Pancreas (tissue), 10 donors: ENCODE data around the gene PUSL1. TPM values are rescaled to one million over a fixed set of nuclear protein-coding genes. Genes with fewer than 3 reads are reported as not detected.

Source experiments
- ATAC-seq, 4 donors: fragments of 200-7000 bp; cut with Tn5 transposase; one replicate each; pipeline versions ENCODE4 v1.8.0 to v1.9.1; 2020; ENCODE audit warnings: mild to moderate bottlenecking in 4 of 4, moderate library complexity in 4 of 4
- DNase-seq, 6 donors: peaks; one replicate each; pipeline ENCODE4 v3.0.0-alpha.2; 2020
- FAIRE-seq: peaks from 2 replicates; lab custom pipeline; 2012; peaks lifted over from hg19 to GRCh38; lab: Jason Lieb, UNC
- H3K27ac ChIP-seq, 4 donors: fragments of 200-600 bp; sonication (generic); 1 replicate in 3 of 4; 2 replicates in 1 of 4; pipeline versions ENCODE4 v1.5.0 to v1.8.0; 2020
- H3K27me3 ChIP-seq, 4 donors: fragments of 200-600 bp; one replicate each; pipeline ENCODE4 v1.8.0; 2021
- H3K36me3 ChIP-seq, 3 donors: fragments of 200-600 bp; sonication (generic) in 1 of 3; one replicate each; pipeline versions ENCODE4 v1.5.0 to v1.8.0; 2020 to 2021
- H3K4me1 ChIP-seq, 3 donors: fragments of 200-600 bp; one replicate each; pipeline ENCODE4 v1.8.0; 2021
- H3K4me3 ChIP-seq, 4 donors: fragments of 200-600 bp; sonication (generic) in 2 of 4; one replicate each; pipeline versions ENCODE4 v1.5.0 to v1.8.0; 2020 to 2021
- H3K9me3 ChIP-seq, 4 donors: fragments of 200-600 bp; one replicate each; pipeline ENCODE4 v1.8.0; 2021
- WGBS, 2 donors: extraction: QIAGEN DNeasy Blood & Tissue Kit; methylation state at CpG; one replicate each; pipeline ENCODE4 v1.1.7; 2013; 5-methylcytosine and 5-hydroxymethylcytosine counted together
- intact Hi-C, 3 donors: fragments of 100-400 bp; cut with DNase I; formaldehyde crosslinking; loops; one replicate each; pipeline versions ENCODE4 v1.11.1 to v1.14.2; 2022
- polyA plus RNA-seq, 2 donors: library from polyadenylated mRNA; stranded (reverse); fragments of 200-250 nt; gene quantifications; one replicate each; pipeline ENCODE4 v1.2.3, GENCODE V29; 2013
- total RNA-seq, 6 donors: library from RNA; stranded (reverse); fragmentation: NEBNext Ultra II Directional in 4 of 6; extraction: Animal tissue kit (Norgen Biotek cat#: 25700) in 4 of 6; gene quantifications; one replicate each; pipeline versions ENCODE4 v1.2.1 to v1.2.4, GENCODE V29; 2021 to 2023
- TF ChIP-seq, protein P1 (sequence below), 4 donors: fragments of 200-600 bp; sonication (generic) in 3 of 4; IDR thresholded peaks; one replicate each; pipeline versions ENCODE4 v1.5.0 to v1.8.0; 2021; ENCODE audit warnings: antibody characterized with exemption in 4 of 4
- donor health status: healthy with polysubstance abuse.
- donor health status: DM: no; HTN: no; CAD: no; lungs with moderate emphysema.
- donor health status: DM: no; HTN: no; CAD: no.
- donor health status: control.
- donor health status: control.
- donor health status: Bipolar disorder and iron deficiency.
- donor health status: DM: yes; HTN: yes; CAD: no.
- donor health status: DM: no; HTN: no; CAD: no.
- donor health status: DM: no; HTN: no; CAD: no.
- donor health status: DM: yes; HTN: yes; CAD: no.

PUSL1 gene
- total and polyA plus RNA-seq, 8 donors, result 7.5 to 23.2 (median 10.2) TPM

DNA sequence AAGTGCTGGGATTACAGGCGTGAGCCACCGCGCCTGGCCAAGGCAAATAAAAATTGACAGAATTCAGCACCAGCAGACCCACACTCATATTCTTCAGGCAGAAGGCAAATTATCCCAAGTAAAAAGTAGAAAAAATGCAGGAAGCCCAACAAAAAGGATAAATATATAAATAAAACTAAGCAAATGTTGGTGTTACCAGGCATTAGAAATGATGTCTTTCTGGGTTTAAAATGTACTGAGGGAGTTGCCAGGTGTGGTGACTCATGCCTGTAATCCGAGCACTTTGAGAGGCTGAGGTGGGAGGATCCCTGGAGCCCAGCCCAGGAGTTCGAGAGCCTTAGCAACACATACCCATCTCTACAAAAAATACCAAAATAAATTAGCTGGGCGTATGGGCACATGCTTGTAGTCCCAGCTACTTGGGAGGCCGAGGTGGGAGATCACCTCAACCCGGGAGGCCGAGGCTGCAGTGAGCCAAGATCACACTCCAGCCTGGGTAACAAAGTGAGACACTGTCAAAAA lies 9.8 kb downstream of the PUSL1 start:
- no peaks in the 10 kb centered on the region for H3K9me3 ChIP-seq
- peak; percentile 70 for FAIRE-seq

DNA sequence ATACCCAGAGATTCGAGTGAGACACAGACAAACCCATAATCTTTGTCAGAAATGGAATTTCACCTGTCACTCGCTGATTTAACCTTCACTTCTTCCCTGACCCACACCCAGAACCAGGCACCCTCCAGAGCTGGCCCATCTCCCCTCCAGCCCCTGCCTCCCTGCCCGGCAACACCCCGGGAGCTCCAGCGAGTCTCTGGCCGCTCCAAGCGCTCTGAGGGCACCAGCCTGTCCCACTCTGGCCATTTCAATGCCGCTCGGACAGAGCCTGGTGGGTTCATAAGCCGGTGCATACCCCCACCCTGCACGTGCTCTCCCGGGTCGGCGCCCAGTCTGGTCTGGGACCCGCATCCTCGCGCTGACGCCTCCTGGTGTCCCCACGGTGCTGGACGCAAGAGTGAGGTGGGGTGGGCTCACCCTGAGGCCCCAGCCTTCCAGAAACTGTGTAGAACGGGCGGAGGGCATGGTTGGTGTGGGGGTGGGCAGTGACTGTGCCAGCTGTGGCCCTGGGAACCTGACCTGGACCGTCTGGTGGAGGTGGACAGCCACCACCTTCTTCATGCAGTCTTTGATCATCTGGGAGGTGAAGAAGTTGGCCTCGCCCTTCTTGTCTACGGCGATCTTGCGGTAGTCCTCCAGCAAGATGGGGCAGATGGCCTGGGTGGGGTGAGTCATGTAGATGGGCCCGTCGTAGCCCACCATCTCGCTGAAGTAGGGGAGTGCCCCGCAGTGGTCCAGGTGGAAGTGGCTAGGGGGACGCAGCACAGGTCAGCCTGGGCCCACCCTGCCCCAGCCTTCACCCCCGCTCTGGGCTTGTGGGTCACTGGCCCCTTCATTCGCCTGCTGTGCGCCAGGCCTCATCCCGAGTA lies 10.6 kb downstream of the PUSL1 start:
- H3K9me3 ChIP-seq, result no peaks in the 10 kb centered on the region
- no peaks in the 10 kb centered on the region for H3K27me3 ChIP-seq
- intact Hi-C loops, result no loop called here
- peak in 1 of 4 donors; percentile 1 for ATAC-seq
- DNase-seq, result no peak
- H3K4me3 ChIP-seq, result no peak overlapping the region
- peak overlapping the region in 1 of 4 donors; percentile 19 for H3K27ac ChIP-seq
- 90 to 93% methylated on average over 36 of the region's 36 CpGs for WGBS, 2 donors
- FAIRE-seq, result no peak
- TF ChIP-seq, protein P1, sequence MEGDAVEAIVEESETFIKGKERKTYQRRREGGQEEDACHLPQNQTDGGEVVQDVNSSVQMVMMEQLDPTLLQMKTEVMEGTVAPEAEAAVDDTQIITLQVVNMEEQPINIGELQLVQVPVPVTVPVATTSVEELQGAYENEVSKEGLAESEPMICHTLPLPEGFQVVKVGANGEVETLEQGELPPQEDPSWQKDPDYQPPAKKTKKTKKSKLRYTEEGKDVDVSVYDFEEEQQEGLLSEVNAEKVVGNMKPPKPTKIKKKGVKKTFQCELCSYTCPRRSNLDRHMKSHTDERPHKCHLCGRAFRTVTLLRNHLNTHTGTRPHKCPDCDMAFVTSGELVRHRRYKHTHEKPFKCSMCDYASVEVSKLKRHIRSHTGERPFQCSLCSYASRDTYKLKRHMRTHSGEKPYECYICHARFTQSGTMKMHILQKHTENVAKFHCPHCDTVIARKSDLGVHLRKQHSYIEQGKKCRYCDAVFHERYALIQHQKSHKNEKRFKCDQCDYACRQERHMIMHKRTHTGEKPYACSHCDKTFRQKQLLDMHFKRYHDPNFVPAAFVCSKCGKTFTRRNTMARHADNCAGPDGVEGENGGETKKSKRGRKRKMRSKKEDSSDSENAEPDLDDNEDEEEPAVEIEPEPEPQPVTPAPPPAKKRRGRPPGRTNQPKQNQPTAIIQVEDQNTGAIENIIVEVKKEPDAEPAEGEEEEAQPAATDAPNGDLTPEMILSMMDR (IDR thresholded peaks at IDR 0.05), result no peak
- H3K36me3 ChIP-seq, result peaks cover 0 to 16% (median 6%) of the 10 kb centered on the region in 3 donors
- peaks cover 6 to 19% (median 11%) of the 10 kb centered on the region in 3 donors for H3K4me1 ChIP-seq

More for the DNA sequence above, 9.8 kb downstream of the PUSL1 start:
- DNase-seq, result peak in 4 of 6 donors; percentile 64 to 86 (median 83)
- H3K27me3 ChIP-seq, result no peaks in the 10 kb centered on the region
- H3K36me3 ChIP-seq, result peaks cover 0 to 21% (median 13%) of the 10 kb centered on the region in 3 donors
- intact Hi-C loops, result no loop called here
- peak overlapping the region; percentile 13 to 42 (median 30) for H3K27ac ChIP-seq
- TF ChIP-seq, protein P1 (IDR thresholded peaks at IDR 0.05), result no peak
- peak; percentile 83 to 88 (median 87) for ATAC-seq
- no peak overlapping the region for H3K4me3 ChIP-seq
- H3K4me1 ChIP-seq, result peaks cover 5 to 16% (median 11%) of the 10 kb centered on the region in 3 donors
- 62 to 67% methylated on average over 9 of the region's 9 CpGs for WGBS, 2 donors

DNA sequence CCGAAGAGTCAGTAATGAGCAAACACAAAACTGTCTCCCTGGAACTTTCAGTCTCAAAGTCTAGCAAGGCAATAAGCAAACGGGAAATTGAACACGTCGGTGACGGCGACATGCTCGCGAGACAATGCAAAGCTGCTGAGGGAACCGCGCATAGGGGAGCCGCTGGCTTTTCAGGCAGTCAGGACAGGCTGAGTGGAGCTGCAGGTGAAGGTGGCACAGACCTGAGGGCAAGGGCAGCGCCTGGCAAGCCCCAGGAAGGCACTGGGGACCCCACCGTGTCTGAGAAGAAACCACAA lies 11.2 kb downstream of the PUSL1 start:
- peaks cover 0 to 10% (median 0%) of the 10 kb centered on the region in 3 donors for H3K36me3 ChIP-seq
- no peak for ATAC-seq
- no peak overlapping the region for H3K27ac ChIP-seq
- no peak overlapping the region for H3K4me3 ChIP-seq
- TF ChIP-seq, protein P1 (IDR thresholded peaks at IDR 0.05), result no peak
- no peak for DNase-seq
- no peaks in the 10 kb centered on the region for H3K27me3 ChIP-seq
- no peak for FAIRE-seq
- no peaks in the 10 kb centered on the region for H3K9me3 ChIP-seq
- peaks cover 6 to 19% (median 11%) of the 10 kb centered on the region in 3 donors for H3K4me1 ChIP-seq
- 89 to 91% methylated on average over 13 of the region's 13 CpGs for WGBS, 2 donors
- intact Hi-C loops, result no loop called here

DNA sequence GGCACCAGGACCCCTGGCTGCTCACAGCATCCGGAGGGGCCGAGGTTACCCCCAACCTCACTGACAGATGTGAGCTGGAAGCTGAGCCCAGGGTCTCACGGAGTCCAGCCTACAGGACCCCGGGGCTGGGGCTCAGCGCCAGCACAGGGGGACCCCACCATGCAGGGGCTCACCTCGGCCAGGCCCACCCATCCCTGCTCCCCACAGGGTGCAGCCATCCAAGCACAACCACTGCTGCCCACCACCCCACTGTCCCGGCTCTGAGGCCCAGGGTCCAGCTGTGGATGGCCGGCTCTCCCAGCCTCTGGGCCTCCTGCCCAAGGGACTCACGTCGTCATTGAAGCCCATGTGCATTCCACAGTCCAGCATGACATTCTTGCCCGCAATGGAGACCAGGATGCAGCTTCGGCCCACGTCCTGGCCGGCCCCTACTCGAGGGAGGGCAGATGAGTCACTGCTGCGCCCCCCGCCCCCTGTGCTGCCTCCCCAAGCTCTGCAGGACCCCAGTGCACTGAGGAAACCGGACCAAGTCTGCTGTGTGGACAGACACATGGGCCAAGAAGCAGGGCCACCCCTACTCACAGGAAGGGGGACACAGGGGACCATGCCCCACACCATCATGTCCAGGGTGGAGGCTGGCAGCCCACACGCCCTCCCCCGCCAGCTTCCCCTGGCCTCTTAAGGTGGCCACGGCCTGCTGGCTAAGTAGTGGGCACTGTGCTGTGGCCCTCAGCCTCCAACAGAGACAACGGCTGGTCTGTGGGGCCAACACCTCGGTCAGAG lies 12.5 kb downstream of the PUSL1 start:
- WGBS, 2 donors, result 78 to 82% methylated on average over 21 to 23 of the region's 23 CpGs
- no peak for DNase-seq
- H3K36me3 ChIP-seq, result peaks cover 0 to 3% (median 0%) of the 10 kb centered on the region in 3 donors
- H3K4me1 ChIP-seq, result peaks cover 11 to 25% (median 15%) of the 10 kb centered on the region in 3 donors
- intact Hi-C loops, result no loop called here
- no peaks in the 10 kb centered on the region for H3K27me3 ChIP-seq
- H3K9me3 ChIP-seq, result no peaks in the 10 kb centered on the region
- ATAC-seq, result no peak
- H3K27ac ChIP-seq, result no peak overlapping the region
- TF ChIP-seq, protein P1 (IDR thresholded peaks at IDR 0.05), result no peak
- no peak overlapping the region for H3K4me3 ChIP-seq
- no peak for FAIRE-seq
